Activated CD4-positive, alpha-beta T cell treated with anti-CD3 and anti-CD28 coated beads for 48 hours (primary cell): ENCODE measurements around the gene TBXAS1.

ENCODE experiments used
- DNase-seq: peaks from one replicate; pipeline ENCODE4 v3.0.0-alpha.2; 2020

The TBXAS1 gene

GRCh38 chr7:139916717-139917395 lies 87.8 kb downstream of the TBXAS1 start:
- DNase-seq: peak; percentile 21

- no peak for DNase-seq
These were observed 88.8 kb downstream of the TBXAS1 start for GRCh38 chr7:139917851-139918250.

- no peak for DNase-seq
These were observed 89.4 kb downstream of the TBXAS1 start for GRCh38 chr7:139918480-139918879.

GRCh38 chr7:139923090-139923489 lies 94.0 kb downstream of the TBXAS1 start:
- DNase-seq: no peak

- no peak for DNase-seq
These were observed 95.4 kb downstream of the TBXAS1 start for GRCh38 chr7:139924461-139924860.

- DNase-seq: peak; percentile 38
These were observed 100.2 kb downstream of the TBXAS1 start for GRCh38 chr7:139929221-139929620.

- DNase-seq: no peak
These were observed 101.4 kb downstream of the TBXAS1 start for GRCh38 chr7:139930286-139930965.

GRCh38 chr7:139931190-139931934 lies 102.3 kb downstream of the TBXAS1 start:
- DNase-seq: peak; percentile 29

- no peak for DNase-seq
These were observed 103.5 kb downstream of the TBXAS1 start for GRCh38 chr7:139932531-139932930.

- DNase-seq: no peak
These were observed 107.8 kb downstream of the TBXAS1 start for GRCh38 chr7:139936760-139937310.

- no peak for DNase-seq
These were observed 108.7 kb downstream of the TBXAS1 start for GRCh38 chr7:139937715-139938114.

- peak; percentile 20 for DNase-seq
These were observed 111.8 kb downstream of the TBXAS1 start for GRCh38 chr7:139940866-139941265.

GRCh38 chr7:139941421-139941820 lies 112.4 kb downstream of the TBXAS1 start:
- no peak for DNase-seq

GRCh38 chr7:139941866-139942265 lies 112.8 kb downstream of the TBXAS1 start:
- no peak for DNase-seq

GRCh38 chr7:139942636-139943035 lies 113.6 kb downstream of the TBXAS1 start:
- no peak for DNase-seq

GRCh38 chr7:139943401-139943800 lies 114.3 kb downstream of the TBXAS1 start:
- no peak for DNase-seq

GRCh38 chr7:139944248-139944647 lies 115.2 kb downstream of the TBXAS1 start:
- no peak for DNase-seq

GRCh38 chr7:139946533-139946932 lies 117.5 kb downstream of the TBXAS1 start:
- no peak for DNase-seq

- DNase-seq: no peak
These were observed 118.0 kb downstream of the TBXAS1 start for GRCh38 chr7:139947021-139947420.

- DNase-seq: no peak
These were observed 119.1 kb downstream of the TBXAS1 start for GRCh38 chr7:139948167-139948566.

GRCh38 chr7:139948587-139949335 lies 119.7 kb downstream of the TBXAS1 start:
- no peak for DNase-seq

- no peak for DNase-seq
These were observed 120.6 kb downstream of the TBXAS1 start for GRCh38 chr7:139949629-139950028.
